Gastrocnemius medialis (tissue), 4 donors: ENCODE measurements around the gene STRA6. TPM values are rescaled to one million over a fixed set of nuclear protein-coding genes. Genes with fewer than 3 reads are reported as not detected.

ENCODE experiments used
- ATAC-seq, 2 donors: fragments of 150-250 bp; one replicate each; pipeline ENCODE4 v1.9.1; 2016
- DNase-seq, 2 donors: peaks; one replicate each; pipeline ENCODE4 v3.0.0-alpha.2; 2019
- H3K27ac ChIP-seq, 4 donors: fragments of 200-600 bp; sonication (generic); 1 replicate in 1 of 4; 2 replicates in 3 of 4; pipeline ENCODE4 v1.5.1; 2016 to 2018; ENCODE audit warnings: mild to moderate bottlenecking in 2 of 4, moderate library complexity in 1 of 4
- H3K27me3 ChIP-seq, 3 donors: fragments of 200-600 bp; sonication (generic) in 2 of 3; 1 replicate in 1 of 3; 2 replicates in 2 of 3; pipeline versions ENCODE4 v1.5.1 to v1.6.0; 2016 to 2019; ENCODE audit warnings: mild to moderate bottlenecking in 1 of 3, moderate library complexity in 1 of 3
- H3K36me3 ChIP-seq, 2 donors: fragments of 200-600 bp; sonication (generic) in 1 of 2; one replicate each; pipeline ENCODE4 v1.5.1; 2017 to 2018
- H3K4me1 ChIP-seq, 2 donors: fragments of 200-600 bp; sonication (generic) in 1 of 2; one replicate each; pipeline ENCODE4 v1.5.1; 2016 to 2017; ENCODE audit warnings: mild to moderate bottlenecking in 2 of 2
- H3K4me3 ChIP-seq, 4 donors: fragments of 200-600 bp; sonication (generic) in 3 of 4; 1 replicate in 1 of 4; 2 replicates in 3 of 4; pipeline ENCODE4 v1.5.1; 2016 to 2019; ENCODE audit warnings: mild to moderate bottlenecking in 2 of 4
- H3K9me3 ChIP-seq, 3 donors: fragments of 200-600 bp; sonication (generic) in 2 of 3; 1 replicate in 1 of 3; 2 replicates in 2 of 3; pipeline ENCODE4 v1.5.1; 2016 to 2019
- CTCF ChIP-seq, 5 experiments: fragments of 450-650 bp in 3 of 5; fragments of 200-600 bp in 2 of 5; sonication (generic) in 2 of 5; IDR thresholded peaks in 4 of 5; conservative IDR thresholded peaks in 1 of 5; 1 replicate in 4 of 5; 2 replicates in 1 of 5; pipeline ENCODE4 v1.5.1; 2016 to 2019; ENCODE audit warnings: antibody characterized with exemption in 5 of 5, mild to moderate bottlenecking in 3 of 5, moderate library complexity in 3 of 5
- POLR2A ChIP-seq, 2 donors: fragments of 450-650 bp; IDR thresholded peaks; one replicate each; pipeline ENCODE4 v1.6.1; 2017; ENCODE audit warnings: antibody characterized with exemption in 2 of 2, mild to moderate bottlenecking in 2 of 2, moderate library complexity in 2 of 2
- in situ Hi-C, 4 donors: fragments of 200-750 bp; cut with MboI; loops; one replicate each; pipeline versions ENCODE4 v1.15.0 to v1.8.0; 2017; ENCODE audit warnings: low sequenced_read_pairs in 4 of 4
- intact Hi-C: fragments of 100-400 bp; cut with DNase I; formaldehyde crosslinking; loops from one replicate; pipeline ENCODE4 v1.15.1; 2023; ENCODE audit warnings: low total_unique reads
- total RNA-seq, 4 donors: library from RNA; depleted of rRNA; stranded (reverse); fragments of >200 nt; gene quantifications; one replicate each; pipeline versions ENCODE4 v1.1.0 to v1.2.3, GENCODE V29; 2016

STRA6 gene
- total RNA-seq, 4 donors from 2014 or later, result not detected

GRCh38 chr15:74182131-74182530 lies 20.5 kb downstream of the STRA6 start:
- TF ChIP-seq POLR2A (IDR thresholded peaks at IDR 0.05) (no peak), CTCF (IDR thresholded peaks at IDR 0.05 in 4 of 5, conservative IDR thresholded peaks at IDR 0.05 in 1 of 5) (no peak)

GRCh38 chr15:74180881-74181602 lies 21.5 kb downstream of the STRA6 start:
- intact Hi-C loops (no loop called here), in situ Hi-C loops (no loop called here)
- TF ChIP-seq CTCF (IDR thresholded peaks at IDR 0.05 in 4 of 5, conservative IDR thresholded peaks at IDR 0.05 in 1 of 5) (no peak), POLR2A (IDR thresholded peaks at IDR 0.05) (no peak)
- no peaks in the 10 kb centered on the region for H3K36me3 ChIP-seq
- H3K4me1 ChIP-seq, result peaks cover 9 to 23% of the 10 kb centered on the region in 2 donors
- H3K27ac ChIP-seq, result no peak overlapping the region
- no peak for ATAC-seq
- no peak for DNase-seq
- no peaks in the 10 kb centered on the region for H3K27me3 ChIP-seq
- no peak overlapping the region for H3K4me3 ChIP-seq
- H3K9me3 ChIP-seq, result no peaks in the 10 kb centered on the region

More at GRCh38 chr15:74182131-74182530, 20.5 kb downstream of the STRA6 start:
- Histone ChIP-seq H3K4me1 (peaks cover 6 to 23% of the 10 kb centered on the region in 2 donors), H3K27me3 (no peaks in the 10 kb centered on the region), H3K36me3 (no peaks in the 10 kb centered on the region), H3K9me3 (no peaks in the 10 kb centered on the region), H3K4me3 (no peak overlapping the region), H3K27ac (no peak overlapping the region)
- intact Hi-C loops (no loop called here), in situ Hi-C loops (no loop called here)
- DNase-seq (no peak), ATAC-seq (no peak)

- Histone ChIP-seq H3K9me3 (no peaks in the 10 kb centered on the region), H3K4me1 (peaks cover 9 to 23% of the 10 kb centered on the region in 2 donors), H3K27ac (peak overlapping the region in 3 of 4 donors; percentile 11 to 55 (median 50)), H3K27me3 (no peaks in the 10 kb centered on the region), H3K36me3 (no peaks in the 10 kb centered on the region), H3K4me3 (no peak overlapping the region)
- intact Hi-C loops (no loop called here), in situ Hi-C loops (no loop called here)
- no peak for TF ChIP-seq CTCF (IDR thresholded peaks at IDR 0.05 in 4 of 5, conservative IDR thresholded peaks at IDR 0.05 in 1 of 5)
- no peak for TF ChIP-seq POLR2A (IDR thresholded peaks at IDR 0.05)
- DNase-seq, result peak in 1 of 2 donors; percentile 25
- ATAC-seq, result no peak
Measured at GRCh38 chr15:74179983-74180880, 22.4 kb downstream of the STRA6 start.

GRCh38 chr15:74179101-74179841 lies 23.3 kb downstream of the STRA6 start:
- no peak for TF ChIP-seq CTCF (IDR thresholded peaks at IDR 0.05 in 4 of 5, conservative IDR thresholded peaks at IDR 0.05 in 1 of 5)
- no peak for TF ChIP-seq POLR2A (IDR thresholded peaks at IDR 0.05)
- Histone ChIP-seq H3K4me1 (peaks cover 9 to 23% of the 10 kb centered on the region in 2 donors), H3K27ac (peak overlapping the region in 3 of 4 donors; percentile 34 to 55 (median 50)), H3K4me3 (no peak overlapping the region), H3K27me3 (no peaks in the 10 kb centered on the region), H3K36me3 (no peaks in the 10 kb centered on the region), H3K9me3 (no peaks in the 10 kb centered on the region)
- DNase-seq, result peak in 1 of 2 donors; percentile 65
- intact Hi-C loops, result no loop called here
- ATAC-seq, result peak; percentile 70 to 78
- in situ Hi-C loops, result no loop called here
